GM18505 (cell line): ENCODE data around the gene ZNF267.
"Not testable (repeated sequence)": the region's sequence is repeated elsewhere in the genome, so short reads cannot be mapped to it uniquely, and the experiment has no call there.

Experiments used
- ATAC-seq: cut with Tn5 transposase; IDR thresholded peaks from one replicate; pipeline ENCODE4 v1.9.1; 2021; ENCODE audit not compliant: unreplicated experiment
- POLR2A ChIP-seq: IDR thresholded peaks from 4 replicates; pipeline ENCODE4 v1.6.1; 2011; ENCODE audit warnings: borderline replicate concordance; ENCODE audit not compliant: insufficient read depth, insufficient read length; ENCODE audit errors: extremely low read depth

The ZNF267 gene

GRCh38 chr16:31913668-31914067 is 40.1 kb downstream of the ZNF267 start:
- no peak for ATAC-seq
- TF ChIP-seq POLR2A: no peak

GRCh38 chr16:31916056-31916488 is 42.5 kb downstream of the ZNF267 start:
- no peak for TF ChIP-seq POLR2A
- no peak for ATAC-seq

GRCh38 chr16:31920373-31920772 is 46.8 kb downstream of the ZNF267 start:
- no peak for TF ChIP-seq POLR2A
- no peak for ATAC-seq

GRCh38 chr16:31951806-31952205 is 78.2 kb downstream of the ZNF267 start:
- not testable (repeated sequence) for ATAC-seq

GRCh38 chr16:31952206-31952605 is 78.6 kb downstream of the ZNF267 start:
- not testable (repeated sequence) for ATAC-seq

- ATAC-seq: not testable (repeated sequence)
Measured at GRCh38 chr16:31956221-31956620, 82.6 kb downstream of the ZNF267 start.

- not testable (repeated sequence) for ATAC-seq
Measured at GRCh38 chr16:31960186-31960910, 86.7 kb downstream of the ZNF267 start.
